ENCODE measurements around the gene USP4.

The USP4 gene

DNA sequence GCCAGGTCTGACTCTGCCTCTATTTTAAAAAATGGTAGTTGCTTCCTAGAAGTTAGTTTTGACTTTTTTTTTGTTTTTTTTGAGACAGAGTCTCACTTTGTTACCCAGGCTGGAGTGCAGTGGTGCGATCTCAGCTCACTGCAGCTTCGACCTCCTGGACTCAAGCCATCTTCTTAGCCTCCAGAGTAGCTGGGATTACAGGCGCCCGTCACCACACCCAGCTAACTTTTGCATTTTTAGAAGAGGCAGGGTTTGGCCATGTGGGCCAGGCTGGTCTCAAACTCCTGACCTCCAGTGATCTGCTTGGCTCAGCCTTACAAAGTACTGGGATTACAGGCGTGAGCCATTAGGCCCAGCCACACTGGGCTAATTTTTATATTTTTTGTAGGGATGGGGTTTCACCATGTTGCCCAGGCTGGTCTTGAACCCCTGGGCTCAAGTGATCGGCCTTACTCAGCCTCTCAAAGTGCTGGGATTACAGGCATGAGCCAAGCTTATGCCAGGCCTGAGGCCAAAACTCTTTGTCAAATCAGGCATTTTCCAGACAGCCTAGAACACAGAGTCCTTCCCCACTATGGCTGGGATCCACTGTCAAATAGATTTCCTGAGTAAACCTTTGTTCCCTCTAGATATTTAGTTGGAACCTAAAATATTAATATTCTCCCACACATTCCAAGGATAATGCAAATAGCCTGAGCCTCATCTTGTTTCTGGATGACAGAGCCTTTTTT is 76.5 kb downstream of the USP4 start:
- no peaks in the 10 kb centered on the region for H3K36me3 ChIP-seq (replicated peaks in 1 of 2; ENCODE audit: control insufficient read depth in 2 of 2, insufficient read depth in 2 of 2, low read length in 2 of 2)
- H2BK15ac ChIP-seq (ENCODE audit: low read length) = no peak overlapping the region
- no peak overlapping the region for H3K4me3 ChIP-seq (ENCODE audit: low read length in 2 of 2)
- no peaks in the 10 kb centered on the region for H3K27me3 ChIP-seq (ENCODE audit: control insufficient read depth in 3 of 3, insufficient read depth in 3 of 3, low read depth in 1 of 3, low read length in 3 of 3)
- H4K91ac ChIP-seq (ENCODE audit: low read depth, low read length, poor library complexity) = no peak overlapping the region
- WGBS, 2 donors (ENCODE audit: extremely low coverage in 2 of 2, insufficient read length in 2 of 2, insufficient replicate concordance in 1 of 2) = no CpG with 5 or more reads among the region's 6 CpGs
- H4K8ac ChIP-seq (ENCODE audit: low read depth, low read length) = no peak overlapping the region
- no peak overlapping the region for H3K4ac ChIP-seq (ENCODE audit: low read length)
- H3K27ac ChIP-seq (replicated peaks; ENCODE audit: low read length) = no peak overlapping the region
- peaks cover 0 to 2% of the 10 kb centered on the region in 2 donors for H3K4me1 ChIP-seq (ENCODE audit: control insufficient read depth in 2 of 2, insufficient read depth in 1 of 2, low read depth in 1 of 2, low read length in 2 of 2)
- H2AFZ ChIP-seq (ENCODE audit: low read length) = no peak overlapping the region
- H3K9me3 ChIP-seq (replicated peaks in 1 of 2; ENCODE audit: control insufficient read depth in 2 of 2, insufficient read depth in 1 of 2, low read depth in 1 of 2, low read length in 2 of 2) = no peaks in the 10 kb centered on the region
- H3K4me2 ChIP-seq (ENCODE audit: insufficient read depth, low read length, poor library complexity, severe bottlenecking) = no peak overlapping the region
- no peak overlapping the region for H3K18ac ChIP-seq (ENCODE audit: low read length)
- H3K14ac ChIP-seq (ENCODE audit: low read length) = no peak overlapping the region
- no peak overlapping the region for H2BK120ac ChIP-seq (ENCODE audit: low read depth, low read length)
- DNase-seq (ENCODE audit: low spot score) = no peak
- no peak overlapping the region for H3K23ac ChIP-seq (ENCODE audit: low read depth, low read length, poor library complexity)
- no peaks in the 10 kb centered on the region for H3K79me1 ChIP-seq (ENCODE audit: low read depth, low read length)
- no peak overlapping the region for H3K9ac ChIP-seq (ENCODE audit: low read depth, low read length, poor library complexity)
- no peak overlapping the region for H2AK5ac ChIP-seq (ENCODE audit: low read depth, low read length)
- no peak overlapping the region for H2BK5ac ChIP-seq (ENCODE audit: low read length)
- H2BK12ac ChIP-seq (ENCODE audit: low read length) = no peak overlapping the region

DNA sequence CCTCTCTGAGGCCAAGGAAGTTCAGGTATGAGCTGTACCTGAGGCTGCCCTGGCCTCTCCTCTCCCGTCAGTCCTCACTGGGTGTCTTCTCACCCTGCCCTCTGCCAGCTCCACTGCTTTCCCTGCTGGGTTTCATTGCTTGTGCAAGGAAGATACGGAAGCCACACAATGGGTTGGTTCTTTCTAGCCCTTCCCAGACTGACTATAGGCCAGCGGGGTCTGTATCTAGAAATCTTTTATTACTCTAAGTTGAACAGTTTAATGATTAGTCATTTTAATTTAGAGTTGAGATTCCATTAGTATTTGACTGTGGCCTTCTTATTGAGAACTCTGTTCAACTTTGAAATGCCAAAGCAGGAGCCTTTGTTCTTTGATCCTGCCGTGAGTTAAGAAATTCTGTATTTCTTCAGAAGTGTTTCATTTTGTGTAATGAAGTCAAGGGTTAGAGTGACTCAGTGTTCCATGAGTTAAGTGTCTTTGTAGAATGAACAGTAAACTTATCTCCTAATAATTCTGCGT is 79.0 kb downstream of the USP4 start:
- H3K23ac ChIP-seq (ENCODE audit: low read depth, low read length, poor library complexity) = no peak overlapping the region
- H4K8ac ChIP-seq (ENCODE audit: low read depth, low read length) = no peak overlapping the region
- no peak overlapping the region for H2AK5ac ChIP-seq (ENCODE audit: low read depth, low read length)
- H3K14ac ChIP-seq (ENCODE audit: low read length) = no peak overlapping the region
- H3K18ac ChIP-seq (ENCODE audit: low read length) = no peak overlapping the region
- no peaks in the 10 kb centered on the region for H3K9me3 ChIP-seq (replicated peaks in 1 of 2; ENCODE audit: control insufficient read depth in 2 of 2, insufficient read depth in 1 of 2, low read depth in 1 of 2, low read length in 2 of 2)
- no peaks in the 10 kb centered on the region for H3K27me3 ChIP-seq (ENCODE audit: control insufficient read depth in 3 of 3, insufficient read depth in 3 of 3, low read depth in 1 of 3, low read length in 3 of 3)
- H2BK5ac ChIP-seq (ENCODE audit: low read length) = no peak overlapping the region
- H2BK120ac ChIP-seq (ENCODE audit: low read depth, low read length) = no peak overlapping the region
- no peak overlapping the region for H2BK15ac ChIP-seq (ENCODE audit: low read length)
- DNase-seq (ENCODE audit: low spot score) = no peak
- H3K36me3 ChIP-seq (replicated peaks in 1 of 2; ENCODE audit: control insufficient read depth in 2 of 2, insufficient read depth in 2 of 2, low read length in 2 of 2) = no peaks in the 10 kb centered on the region
- no peak overlapping the region for H3K27ac ChIP-seq (replicated peaks; ENCODE audit: low read length)
- no peaks in the 10 kb centered on the region for H3K79me1 ChIP-seq (ENCODE audit: low read depth, low read length)
- H3K4me1 ChIP-seq (ENCODE audit: control insufficient read depth in 2 of 2, insufficient read depth in 1 of 2, low read depth in 1 of 2, low read length in 2 of 2) = peaks cover 0 to 2% of the 10 kb centered on the region in 2 donors
- H2AFZ ChIP-seq (ENCODE audit: low read length) = peak overlapping the region; percentile 69
- no peak overlapping the region for H3K9ac ChIP-seq (ENCODE audit: low read depth, low read length, poor library complexity)
- no CpG with 5 or more reads among the region's 5 CpGs for WGBS, 2 donors (ENCODE audit: extremely low coverage in 2 of 2, insufficient read length in 2 of 2, insufficient replicate concordance in 1 of 2)
- H4K91ac ChIP-seq (ENCODE audit: low read depth, low read length, poor library complexity) = no peak overlapping the region
- no peak overlapping the region for H3K4ac ChIP-seq (ENCODE audit: low read length)
- H2BK12ac ChIP-seq (ENCODE audit: low read length) = no peak overlapping the region
- no peak overlapping the region for H3K4me3 ChIP-seq (ENCODE audit: low read length in 2 of 2)
- no peak overlapping the region for H3K4me2 ChIP-seq (ENCODE audit: insufficient read depth, low read length, poor library complexity, severe bottlenecking)

DNA sequence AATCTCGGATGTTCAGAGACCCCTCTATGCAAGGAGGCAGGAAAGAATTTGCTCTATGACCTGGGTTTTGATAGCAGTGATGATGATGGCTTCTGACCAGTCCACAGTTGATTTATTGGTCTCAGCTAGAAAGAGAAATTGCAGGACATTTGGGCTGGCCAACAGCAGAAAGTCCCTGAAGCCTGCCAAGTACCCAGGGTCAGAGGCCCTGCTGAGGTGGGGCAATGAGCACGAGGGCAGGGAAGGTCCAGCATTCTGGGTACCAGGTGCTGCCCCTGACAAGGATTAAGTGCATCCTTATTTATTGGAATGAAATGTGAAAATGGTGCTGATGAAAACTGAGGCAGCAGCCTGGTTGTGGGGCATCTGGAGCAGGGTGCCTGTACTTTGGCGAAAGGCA is 82.7 kb downstream of the USP4 start:
- no peak overlapping the region for H2BK15ac ChIP-seq (ENCODE audit: low read length)

GRCh38 chr3:49255718-49256511 is 83.9 kb downstream of the USP4 start:
- Histone ChIP-seq H3K27ac (replicated peaks; ENCODE audit: low read length) (no peak overlapping the region), H3K18ac (ENCODE audit: low read length) (no peak overlapping the region), H3K4me1 (ENCODE audit: control insufficient read depth in 2 of 2, insufficient read depth in 1 of 2, low read depth in 1 of 2, low read length in 2 of 2) (peaks cover 2 to 8% of the 10 kb centered on the region in 2 donors), H2BK12ac (ENCODE audit: low read length) (no peak overlapping the region), H3K9me3 (replicated peaks in 1 of 2; ENCODE audit: control insufficient read depth in 2 of 2, insufficient read depth in 1 of 2, low read depth in 1 of 2, low read length in 2 of 2) (no peaks in the 10 kb centered on the region), H4K8ac (ENCODE audit: low read depth, low read length) (no peak overlapping the region), H2BK15ac (ENCODE audit: low read length) (no peak overlapping the region), H3K4me3 (ENCODE audit: low read length in 2 of 2) (no peak overlapping the region), H2BK5ac (ENCODE audit: low read length) (no peak overlapping the region), H3K23ac (ENCODE audit: low read depth, low read length, poor library complexity) (no peak overlapping the region), H3K4ac (ENCODE audit: low read length) (no peak overlapping the region), H3K36me3 (replicated peaks in 1 of 2; ENCODE audit: control insufficient read depth in 2 of 2, insufficient read depth in 2 of 2, low read length in 2 of 2) (no peaks in the 10 kb centered on the region), H3K9ac (ENCODE audit: low read depth, low read length, poor library complexity) (no peak overlapping the region), H2BK120ac (ENCODE audit: low read depth, low read length) (no peak overlapping the region), H2AK5ac (ENCODE audit: low read depth, low read length) (no peak overlapping the region), H3K79me1 (ENCODE audit: low read depth, low read length) (no peaks in the 10 kb centered on the region), H4K91ac (ENCODE audit: low read depth, low read length, poor library complexity) (no peak overlapping the region), H3K4me2 (ENCODE audit: insufficient read depth, low read length, poor library complexity, severe bottlenecking) (no peak overlapping the region), H3K14ac (ENCODE audit: low read length) (no peak overlapping the region), H2AFZ (ENCODE audit: low read length) (peak overlapping the region; percentile 45), H3K27me3 (ENCODE audit: control insufficient read depth in 3 of 3, insufficient read depth in 3 of 3, low read depth in 1 of 3, low read length in 3 of 3) (no peaks in the 10 kb centered on the region)
- no peak for DNase-seq (ENCODE audit: low spot score)
- no CpG with 5 or more reads among the region's 6 CpGs for WGBS, 2 donors (ENCODE audit: extremely low coverage in 2 of 2, insufficient read length in 2 of 2, insufficient replicate concordance in 1 of 2)

More for the DNA sequence above, 82.7 kb downstream of the USP4 start:
- Histone ChIP-seq H3K36me3 (replicated peaks in 1 of 2; ENCODE audit: control insufficient read depth in 2 of 2, insufficient read depth in 2 of 2, low read length in 2 of 2) (no peaks in the 10 kb centered on the region), H3K9ac (ENCODE audit: low read depth, low read length, poor library complexity) (no peak overlapping the region), H3K4me2 (ENCODE audit: insufficient read depth, low read length, poor library complexity, severe bottlenecking) (no peak overlapping the region), H2BK5ac (ENCODE audit: low read length) (no peak overlapping the region), H3K4me3 (ENCODE audit: low read length in 2 of 2) (no peak overlapping the region), H2BK120ac (ENCODE audit: low read depth, low read length) (no peak overlapping the region), H3K14ac (ENCODE audit: low read length) (no peak overlapping the region), H3K9me3 (replicated peaks in 1 of 2; ENCODE audit: control insufficient read depth in 2 of 2, insufficient read depth in 1 of 2, low read depth in 1 of 2, low read length in 2 of 2) (no peaks in the 10 kb centered on the region), H3K4ac (ENCODE audit: low read length) (no peak overlapping the region), H3K27ac (replicated peaks; ENCODE audit: low read length) (no peak overlapping the region), H4K8ac (ENCODE audit: low read depth, low read length) (no peak overlapping the region), H3K23ac (ENCODE audit: low read depth, low read length, poor library complexity) (no peak overlapping the region), H4K91ac (ENCODE audit: low read depth, low read length, poor library complexity) (no peak overlapping the region), H3K18ac (ENCODE audit: low read length) (no peak overlapping the region), H3K4me1 (ENCODE audit: control insufficient read depth in 2 of 2, insufficient read depth in 1 of 2, low read depth in 1 of 2, low read length in 2 of 2) (peaks cover 2 to 8% of the 10 kb centered on the region in 2 donors), H2AK5ac (ENCODE audit: low read depth, low read length) (no peak overlapping the region), H3K79me1 (ENCODE audit: low read depth, low read length) (no peaks in the 10 kb centered on the region), H3K27me3 (ENCODE audit: control insufficient read depth in 3 of 3, insufficient read depth in 3 of 3, low read depth in 1 of 3, low read length in 3 of 3) (no peaks in the 10 kb centered on the region), H2AFZ (ENCODE audit: low read length) (peak overlapping the region; percentile 45), H2BK12ac (ENCODE audit: low read length) (no peak overlapping the region)
- DNase-seq (ENCODE audit: low spot score) = no peak
- no CpG with 5 or more reads among the region's 3 CpGs for WGBS, 2 donors (ENCODE audit: extremely low coverage in 2 of 2, insufficient read length in 2 of 2, insufficient replicate concordance in 1 of 2)
